Right ventricle myocardium superior (tissue), 1 donor: Measurements from ENCODE around the gene PVRIG. TPM values are rescaled to one million over a fixed set of nuclear protein-coding genes. Genes with fewer than 3 reads are reported as not detected.
A peak's percentile ranks its signal among the peaks of the same experiment; 100 is the strongest.
"Not testable (repeated sequence)": the region's sequence is repeated elsewhere in the genome, so short reads cannot be mapped to it uniquely, and the experiment has no call there.

ENCODE experiments used
- ATAC-seq: fragments of 200-7000 bp; cut with Tn5 transposase; one replicate; pipeline ENCODE4 v1.9.1; 2020; ENCODE audit warnings: mild to moderate bottlenecking; ENCODE audit not compliant: poor library complexity
- DNase-seq: peaks from one replicate; pipeline ENCODE4 v3.0.0-alpha.2; 2020
- intact Hi-C: fragments of 100-400 bp; cut with DNase I; formaldehyde crosslinking; loops from one replicate; pipeline ENCODE4 v1.11.2; 2022
- total RNA-seq: library from RNA; stranded (reverse); fragmentation: NEBNext Ultra II Directional; extraction: Animal tissue kit (Norgen Biotek cat#: 25700); gene quantifications from one replicate; pipeline ENCODE4 v1.2.1, GENCODE V29; 2021
- donor health status: DM: no; HTN: yes; CAD: no; lungs with severe emphysema.

The PVRIG gene
- total RNA-seq, 1 donor from 2014 or later, result not detected

DNA sequence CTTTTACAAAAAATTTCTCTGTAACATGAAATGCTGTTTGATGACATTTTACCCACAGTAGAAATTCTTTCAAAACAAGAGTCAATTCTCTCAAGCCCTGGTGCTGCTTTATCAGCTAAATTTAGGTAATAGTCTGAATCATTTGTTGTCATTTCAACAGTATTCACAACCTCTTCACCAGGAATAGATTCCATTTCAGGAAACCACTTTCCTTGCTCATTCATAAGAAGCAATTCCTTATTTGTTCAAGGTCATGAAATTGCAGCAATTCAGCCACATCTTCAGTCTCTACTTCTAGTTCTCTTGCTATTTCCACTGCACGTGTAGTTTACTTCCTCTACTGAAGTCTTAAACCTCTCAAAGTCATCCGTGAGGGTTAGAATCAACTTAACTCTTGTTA lies 28.0 kb upstream of the PVRIG start:
- ATAC-seq (no peak), DNase-seq (no peak)
- intact Hi-C loops, result no loop called here

DNA sequence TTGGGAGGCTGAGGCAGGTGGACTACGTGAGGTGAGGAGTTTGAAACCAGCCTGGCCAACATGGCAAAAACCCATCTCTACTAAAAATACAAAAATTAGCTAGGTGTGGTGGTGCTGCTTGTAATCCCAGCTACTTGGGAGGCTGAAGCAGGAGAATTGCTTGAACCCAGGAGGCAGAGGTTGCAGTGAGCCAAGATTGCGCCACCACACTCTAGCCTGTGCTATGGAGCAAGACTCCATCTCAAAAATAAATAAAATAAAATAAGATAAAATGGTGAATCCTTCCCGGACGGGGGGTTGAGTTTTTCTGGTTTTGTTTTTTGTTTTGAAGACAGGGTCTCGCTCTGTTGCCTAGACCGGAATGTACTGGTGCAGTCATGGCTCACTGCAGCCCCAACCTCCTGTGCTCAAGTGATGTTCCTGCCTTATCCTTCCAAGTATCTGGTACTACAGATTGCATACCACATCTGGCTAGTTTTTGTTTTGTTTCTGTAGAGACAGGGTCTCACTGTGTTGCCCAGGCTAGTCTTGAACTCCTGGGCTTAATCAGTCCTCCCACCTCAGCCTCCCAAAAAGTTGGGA lies 27.4 kb upstream of the PVRIG start:
- intact Hi-C loops, DNase-seq, ATAC-seq: not testable (repeated sequence)

DNA sequence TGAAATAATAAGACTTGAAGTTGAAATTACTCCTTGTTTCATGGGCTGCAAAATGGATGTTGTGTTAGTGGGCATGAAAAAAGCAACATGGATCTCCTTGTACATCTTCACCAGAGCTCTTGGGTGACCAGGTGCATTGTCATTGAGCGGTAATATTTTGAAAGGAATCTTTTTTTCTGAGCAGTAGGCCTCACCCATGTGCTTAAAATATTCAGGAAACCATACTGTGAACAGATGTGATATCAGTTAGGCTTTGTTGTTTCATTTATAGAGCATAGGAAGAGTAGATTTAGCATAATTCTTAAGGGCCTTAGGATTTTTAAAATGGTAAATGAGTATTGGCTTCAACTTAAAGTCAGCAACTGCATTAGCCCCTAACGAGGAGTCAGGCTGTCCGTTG lies 26.8 kb upstream of the PVRIG start:
- ATAC-seq (no peak), DNase-seq (no peak)
- intact Hi-C loops, result no loop called here

DNA sequence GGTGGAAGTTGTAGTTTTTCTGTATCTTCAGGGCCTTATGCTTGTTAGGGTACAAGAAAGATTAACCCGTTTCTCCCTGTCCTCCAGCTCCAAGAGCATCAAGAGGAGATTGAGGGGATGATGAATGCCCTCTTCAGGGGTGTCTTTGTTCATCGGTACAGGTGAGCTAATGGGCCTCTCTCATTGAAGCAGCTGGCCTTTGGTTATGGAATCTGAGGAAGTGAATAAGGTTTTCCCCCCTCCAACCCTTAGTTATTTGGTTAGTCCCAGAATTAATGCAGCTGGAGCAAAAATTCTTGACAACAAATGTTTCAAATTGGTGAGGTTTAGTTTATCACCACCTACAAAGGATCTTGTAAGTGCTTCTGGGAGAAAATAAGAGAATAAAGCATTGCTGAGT lies 24.5 kb upstream of the PVRIG start:
- intact Hi-C loops, result no loop called here
- ATAC-seq (no peak), DNase-seq (no peak)

DNA sequence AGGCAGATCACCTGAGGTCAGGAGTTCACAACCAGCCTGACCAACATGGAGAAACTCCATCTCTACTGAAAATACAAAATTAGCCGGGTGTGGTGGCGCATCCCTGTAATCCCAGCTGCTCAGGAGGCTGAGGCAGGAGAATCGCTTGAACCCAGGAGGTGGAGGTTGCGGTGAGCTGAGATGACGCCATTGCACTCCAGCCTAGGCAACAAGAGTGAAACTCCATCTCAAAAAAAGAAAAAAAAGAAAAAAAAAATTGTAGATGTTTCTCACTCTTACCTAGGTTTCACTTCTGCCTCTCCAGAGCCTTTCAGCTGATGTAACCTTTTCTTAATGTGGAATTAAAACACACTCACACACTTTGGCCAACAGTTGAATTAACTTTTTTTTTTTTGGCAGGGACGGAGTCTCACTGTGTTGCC lies 23.8 kb upstream of the PVRIG start:
- intact Hi-C loops, ATAC-seq, DNase-seq: not testable (repeated sequence)

DNA sequence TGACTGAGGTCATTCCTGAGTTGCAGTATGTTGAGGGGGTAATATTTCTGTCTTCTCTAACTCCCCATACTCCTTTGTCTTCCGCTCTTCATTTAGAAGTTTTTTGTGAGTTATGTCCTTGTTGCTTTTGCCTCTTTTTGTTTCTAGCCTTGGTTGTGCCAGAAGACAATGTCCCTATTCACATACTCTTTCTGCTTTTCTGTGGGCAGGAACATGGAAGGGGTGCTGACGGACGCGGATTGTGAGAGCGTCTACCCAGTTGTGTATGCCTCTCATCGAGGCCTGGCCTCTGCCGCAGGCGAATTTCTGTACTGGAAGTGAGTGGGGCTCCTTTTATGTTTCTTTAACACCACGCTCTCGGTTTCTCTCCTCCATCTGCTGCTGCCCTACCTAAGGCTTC lies 21.5 kb upstream of the PVRIG start:
- DNase-seq (no peak), ATAC-seq (no peak)
- intact Hi-C loops, result no loop called here

DNA sequence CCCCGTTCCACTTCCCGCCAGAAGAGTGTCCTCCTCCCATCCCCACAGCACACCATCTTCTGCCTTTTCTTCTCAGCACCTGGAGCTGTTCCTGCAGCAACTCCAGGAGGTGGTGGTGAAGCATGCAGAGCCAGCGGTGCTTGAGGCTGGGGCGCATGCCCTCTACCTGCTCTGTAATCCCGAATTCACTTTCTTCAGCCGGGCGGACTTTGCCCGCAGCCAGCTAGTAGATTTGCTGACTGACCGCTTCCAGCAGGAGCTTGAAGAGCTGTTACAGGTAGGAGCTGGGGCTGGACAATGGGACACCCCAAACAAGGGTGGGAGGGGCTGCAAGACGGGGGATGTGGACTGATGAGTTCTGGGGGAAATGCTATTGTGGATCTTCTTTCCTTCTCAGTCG lies 19.1 kb upstream of the PVRIG start:
- DNase-seq (no peak), ATAC-seq (no peak)
- intact Hi-C loops, result no loop called here

DNA sequence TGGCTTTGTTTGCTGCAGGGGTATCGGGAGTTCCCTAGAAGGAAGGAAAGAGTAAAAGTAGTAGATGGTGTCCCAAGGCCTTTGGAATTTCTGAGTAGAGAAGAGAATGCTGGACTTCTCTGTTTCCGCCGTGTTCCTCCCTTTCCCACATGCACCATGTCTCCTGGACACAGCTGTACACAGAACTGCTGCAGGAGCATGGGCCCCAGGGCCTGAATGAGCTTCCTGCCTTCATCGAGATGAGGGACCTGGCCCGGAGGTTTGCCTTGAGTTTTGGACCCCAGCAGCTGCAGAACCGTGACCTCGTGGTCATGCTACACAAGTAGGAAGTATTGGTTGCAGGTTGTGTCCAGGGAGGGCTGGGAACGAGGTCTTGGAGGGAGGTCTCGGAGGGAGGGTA lies 15.3 kb upstream of the PVRIG start:
- intact Hi-C loops, result no loop called here
- DNase-seq (no peak), ATAC-seq (no peak)

DNA sequence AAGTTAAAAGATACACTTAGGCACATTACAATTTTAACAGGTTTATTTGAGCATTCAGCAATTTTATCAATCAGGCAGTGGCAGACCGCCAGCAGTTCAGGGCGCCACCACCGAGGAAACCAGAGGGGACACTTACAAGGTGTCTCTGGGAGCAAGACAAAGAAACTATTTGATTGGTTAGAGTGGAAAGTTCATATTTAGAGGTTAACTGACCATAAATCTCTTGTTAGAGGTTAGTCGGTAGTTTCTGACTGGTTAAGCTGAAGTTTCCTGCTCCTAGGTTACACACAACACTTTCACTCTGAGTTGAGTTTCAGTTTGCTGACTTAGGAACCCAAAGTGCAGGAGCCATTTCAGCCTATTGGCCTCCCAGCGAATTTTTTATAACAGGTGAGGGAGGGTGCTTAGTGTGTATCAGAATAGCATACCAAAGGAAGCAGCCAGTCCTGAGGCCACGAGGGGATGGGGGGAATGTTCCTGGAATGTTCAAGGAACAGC lies 10.8 kb upstream of the PVRIG start:
- intact Hi-C loops, result no loop called here
- ATAC-seq (no peak), DNase-seq (no peak)

DNA sequence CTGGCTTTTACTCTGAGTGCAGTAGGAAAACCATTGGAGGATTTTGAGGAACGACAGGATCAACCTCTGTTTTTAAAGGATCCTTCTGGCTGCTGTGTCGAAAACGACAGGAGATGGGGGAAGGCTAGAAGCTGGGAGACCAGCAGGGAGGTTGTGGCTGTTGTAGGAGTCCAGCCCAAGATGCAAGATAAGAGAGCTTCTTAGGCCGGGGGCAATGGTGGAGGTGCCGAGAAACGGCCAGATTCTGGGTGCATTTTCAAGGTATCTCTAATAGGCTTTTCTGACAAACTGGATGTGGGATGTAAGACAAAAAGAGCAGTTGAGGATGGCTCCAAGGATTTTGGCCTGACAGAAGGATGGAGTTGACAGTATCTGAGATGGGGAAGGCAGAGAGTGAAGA lies 10.3 kb upstream of the PVRIG start:
- intact Hi-C loops, result no loop called here
- ATAC-seq (no peak), DNase-seq (no peak)

DNA sequence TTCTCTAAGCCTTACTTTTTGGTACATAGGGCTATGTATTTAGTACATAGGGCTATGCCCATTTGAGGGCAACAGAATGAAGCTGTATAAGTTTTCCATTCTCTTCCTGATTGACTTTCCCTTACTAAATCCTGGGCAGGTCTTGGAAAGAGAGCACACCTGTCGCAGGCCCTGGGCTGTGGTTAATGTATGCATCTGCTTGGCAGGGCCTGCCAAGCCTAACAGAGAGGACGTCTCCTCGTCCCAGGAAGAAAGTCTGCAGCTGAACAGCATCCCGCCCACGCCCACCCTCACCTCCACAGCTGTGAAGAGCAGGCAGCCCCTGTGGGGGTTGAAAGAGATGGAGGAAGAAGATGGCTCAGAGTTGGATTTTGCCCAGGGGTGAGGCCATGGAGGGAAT lies 8.9 kb upstream of the PVRIG start:
- ATAC-seq (no peak), DNase-seq (no peak)
- intact Hi-C loops, result loop anchor here (10.0 kb wide), 1 partner anchor 76 kb away; no protein-coding TSS in a partner anchor

DNA sequence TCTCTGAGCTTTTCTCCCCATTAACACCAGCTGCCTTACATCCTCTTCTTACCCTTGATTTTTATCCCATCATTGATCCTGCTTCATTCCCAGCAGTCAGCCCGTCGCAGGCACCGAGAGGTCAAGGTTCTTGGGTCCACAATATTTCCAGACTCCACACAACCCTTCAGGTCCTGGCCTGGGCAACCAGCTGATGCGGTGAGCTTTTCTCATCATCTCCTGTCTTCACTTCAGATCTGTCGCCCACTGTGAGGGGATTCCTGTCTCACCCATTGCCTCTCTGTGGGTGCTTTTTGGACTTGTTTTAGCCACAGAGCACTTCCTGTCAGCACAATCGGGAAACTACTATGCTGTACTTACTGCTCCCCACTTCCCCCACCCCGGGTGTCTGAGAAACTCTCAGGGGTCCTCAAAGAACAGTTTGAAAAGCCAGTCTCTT lies 8.4 kb upstream of the PVRIG start:
- ATAC-seq (no peak), DNase-seq (no peak)
- intact Hi-C loops, result loop anchor here (10.0 kb wide), 1 partner anchor 77 kb away; no protein-coding TSS in a partner anchor

DNA sequence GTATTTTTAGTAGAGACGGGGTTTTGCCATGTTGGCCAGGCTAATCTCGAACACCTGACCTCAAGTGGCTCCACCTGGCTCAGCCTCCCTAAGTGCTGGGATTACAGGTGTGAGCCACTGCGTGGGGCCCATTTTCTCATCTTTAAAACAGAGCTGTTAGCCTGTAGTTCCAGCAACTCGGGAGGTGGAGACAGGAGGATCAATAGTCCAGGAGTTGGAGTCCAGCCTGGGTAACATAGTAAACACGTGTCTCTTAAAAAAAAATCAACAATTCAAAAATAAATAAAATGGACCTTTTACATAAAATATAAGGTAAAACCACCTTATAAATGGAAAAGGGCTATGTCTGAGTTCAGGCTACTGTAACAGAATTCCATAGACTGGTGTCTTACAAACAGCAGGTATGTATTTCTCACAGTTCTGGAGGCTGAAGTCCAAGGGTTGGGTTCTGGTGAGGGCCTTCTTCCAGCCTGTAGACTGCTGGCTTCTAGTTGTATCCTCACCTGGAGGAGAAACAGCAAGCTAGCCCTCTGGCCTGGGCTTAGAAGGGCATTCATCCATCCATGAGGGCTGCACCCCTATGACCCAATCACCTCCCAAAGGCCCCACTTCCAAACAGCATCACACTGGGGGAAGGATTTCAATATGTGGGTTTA lies 7.0 kb upstream of the PVRIG start:
- DNase-seq, result no peak
- no peak for ATAC-seq
- intact Hi-C loops, result loop anchor here (10.0 kb wide), 1 partner anchor 78 kb away; no protein-coding TSS in a partner anchor

DNA sequence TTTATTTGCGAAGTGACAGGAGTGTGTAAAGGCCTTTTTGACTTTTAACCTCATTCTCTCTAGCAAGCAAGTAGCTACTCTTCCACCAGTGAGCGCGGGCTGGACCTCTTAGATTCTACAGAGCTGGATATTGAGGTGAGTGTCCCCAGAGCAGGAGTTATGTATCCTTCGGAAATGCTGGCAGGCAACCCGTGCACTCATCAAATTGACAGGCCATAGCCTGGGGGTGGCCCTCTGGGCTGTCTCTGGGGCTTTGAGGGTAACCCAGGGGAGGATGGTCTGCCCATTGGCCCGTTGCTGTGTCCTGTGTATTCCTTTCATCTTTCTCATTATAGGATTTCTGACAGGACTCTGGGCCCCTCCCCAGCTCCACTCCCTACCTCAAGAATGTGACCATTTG lies 6.1 kb upstream of the PVRIG start:
- ATAC-seq (no peak), DNase-seq (no peak)
- intact Hi-C loops, result loop anchor here (10.0 kb wide), 1 partner anchor 79 kb away; no protein-coding TSS in a partner anchor

DNA sequence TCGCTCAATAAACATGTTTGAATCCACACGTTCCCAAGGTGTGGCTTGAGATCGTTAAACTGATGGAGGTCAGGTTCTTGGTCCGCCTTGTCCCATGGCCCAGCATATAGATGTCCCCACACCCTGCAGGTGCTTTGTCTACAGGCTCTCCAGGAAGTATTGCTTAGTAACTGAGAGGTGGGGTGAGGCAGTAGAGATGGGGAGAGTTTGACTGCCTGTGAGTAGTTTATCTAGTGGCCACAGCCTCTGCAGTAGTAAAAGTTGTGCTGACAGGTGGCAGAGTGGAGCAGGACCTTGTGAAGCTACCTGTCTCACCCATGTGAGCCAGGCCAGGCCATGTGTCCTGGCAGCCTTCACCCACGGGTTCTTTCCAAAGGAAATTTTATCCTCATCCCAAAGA lies 5.4 kb upstream of the PVRIG start:
- intact Hi-C loops, result loop anchor here (10.0 kb wide), 1 partner anchor 80 kb away; no protein-coding TSS in a partner anchor
- DNase-seq, ATAC-seq: not testable (repeated sequence)

DNA sequence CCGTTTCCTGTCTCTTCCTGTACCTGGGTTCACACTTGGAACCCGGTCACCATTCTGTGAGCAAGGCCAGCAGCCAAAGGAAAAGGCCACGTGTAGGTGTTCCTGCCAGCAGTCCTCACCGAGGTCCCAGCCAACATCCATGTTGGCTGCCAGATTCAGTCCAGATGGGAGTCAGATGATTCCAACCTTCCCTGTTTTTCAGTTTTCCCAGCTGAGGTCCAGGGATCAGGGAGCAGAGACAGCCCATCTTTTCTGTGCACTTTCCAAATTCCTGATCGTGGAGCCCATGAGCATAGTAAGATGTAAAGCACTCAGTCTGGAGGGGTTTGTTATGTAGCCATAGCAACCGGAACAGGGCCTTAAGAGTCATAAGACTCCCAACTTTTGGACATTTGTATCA lies 3.9 kb upstream of the PVRIG start:
- ATAC-seq (peak; percentile 80), DNase-seq (peak; percentile 58)
- intact Hi-C loops, result loop anchor here (10.0 kb wide), 1 partner anchor 81 kb away; no protein-coding TSS in a partner anchor

DNA sequence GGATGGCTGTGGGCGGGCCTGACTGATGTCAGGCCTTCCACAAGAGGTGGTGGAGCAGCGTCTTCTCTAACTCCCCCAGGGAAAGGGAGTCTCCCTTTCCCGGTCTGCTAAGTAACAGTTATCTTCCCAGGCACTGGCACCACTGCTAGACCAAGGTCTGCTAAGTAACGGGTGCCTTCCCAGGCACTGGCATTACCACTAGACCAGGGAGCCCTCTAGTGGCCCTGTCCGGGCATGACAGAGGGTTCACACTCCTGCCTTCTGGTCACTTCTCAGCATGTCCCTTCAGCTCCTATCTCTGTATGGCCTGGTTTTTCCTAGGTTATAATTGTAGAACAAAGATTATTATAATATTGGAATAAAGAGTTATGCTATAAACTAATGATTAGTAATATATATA lies 1.8 kb upstream of the PVRIG start:
- intact Hi-C loops, result loop anchor here (10.0 kb wide), 1 partner anchor 83 kb away; no protein-coding TSS in a partner anchor
- ATAC-seq, result peak; percentile 50
- DNase-seq, result peak; percentile 92

DNA sequence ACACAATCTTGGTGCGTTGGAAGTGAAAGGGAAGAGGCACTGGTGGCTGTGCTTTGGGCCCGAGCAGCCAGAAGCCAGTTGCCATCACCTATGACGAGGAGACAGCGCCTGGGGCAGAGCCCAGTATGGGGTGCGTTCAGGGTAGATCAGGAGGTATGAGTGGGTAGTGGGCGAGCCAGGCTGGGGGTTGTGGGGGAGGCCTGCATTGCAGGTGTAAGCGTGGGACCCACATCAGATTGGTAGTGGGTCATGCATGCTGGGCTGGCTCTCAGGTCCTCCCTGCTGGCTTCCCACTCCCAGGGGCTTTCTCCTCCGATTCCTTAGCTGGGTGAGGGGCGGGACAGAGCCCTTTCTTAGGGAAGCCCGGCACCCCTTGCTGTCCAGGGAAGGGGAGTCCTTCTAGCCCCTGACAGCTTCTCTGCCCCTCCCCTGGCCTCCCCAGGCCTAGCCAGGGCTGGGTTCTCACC lies 445 bp upstream of the PVRIG start:
- DNase-seq, result no peak
- intact Hi-C loops, result loop anchor here (10.0 kb wide), 1 partner anchor 85 kb away; no protein-coding TSS in a partner anchor

DNA sequence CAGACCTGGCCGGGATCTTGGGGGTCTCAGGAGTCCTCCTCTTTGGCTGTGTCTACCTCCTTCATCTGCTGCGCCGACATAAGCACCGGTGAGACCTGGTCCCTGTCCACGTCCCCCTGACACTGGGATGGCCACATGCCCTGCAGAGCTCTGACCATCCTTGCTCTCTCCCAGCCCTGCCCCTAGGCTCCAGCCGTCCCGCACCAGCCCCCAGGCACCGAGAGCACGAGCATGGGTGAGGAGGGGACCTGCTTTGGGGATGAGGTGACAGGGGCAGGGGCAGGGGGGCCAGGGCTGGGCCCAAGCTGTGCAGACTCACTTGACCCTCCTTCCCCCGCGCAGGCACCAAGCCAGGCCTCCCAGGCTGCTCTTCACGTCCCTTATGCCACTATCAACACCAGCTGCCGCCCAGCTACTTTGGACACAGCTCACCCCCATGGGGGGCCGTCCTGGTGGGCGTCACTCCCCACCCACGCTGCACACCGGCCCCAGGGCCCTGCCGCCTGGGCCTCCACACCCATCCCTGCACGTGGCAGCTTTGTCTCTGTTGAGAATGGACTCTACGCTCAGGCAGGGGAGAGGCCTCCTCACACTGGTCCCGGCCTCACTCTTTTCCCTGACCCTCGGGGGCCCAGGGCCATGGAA lies 959 bp downstream of the PVRIG start:
- DNase-seq, result no peak
- intact Hi-C loops, result no loop called here
- ATAC-seq, result no peak

More for the DNA sequence above, 445 bp upstream of the PVRIG start:
- no peak for ATAC-seq
